CD4-positive, alpha-beta T cell (primary cell): ENCODE results near the gene MAPT. TPM values are rescaled to one million over a fixed set of nuclear protein-coding genes. Genes with fewer than 3 reads are reported as not detected.

ENCODE experiments used
- ATAC-seq: fragments of 200-7000 bp; cut with Tn5 transposase; one replicate; pipeline ENCODE4 v1.10.0; 2022; ENCODE audit warnings: mild to moderate bottlenecking; ENCODE audit not compliant: poor library complexity
- CTCF ChIA-PET: fragments of 350-600 bp; sonication (Branson Sonifier 250); formaldehyde crosslinking; loops from one replicate; lab custom pipeline; 2021; ENCODE audit warnings: antibody characterized with exemption, inconsistent platforms; lab: Charles Lee
- POLR2A ChIA-PET: fragments of 350-600 bp; sonication (Branson Sonifier 250); formaldehyde crosslinking; loops from one replicate; lab custom pipeline; 2021; ENCODE audit warnings: antibody characterized with exemption, inconsistent platforms; lab: Charles Lee
- DNase-seq, 14 experiments: peaks; one replicate each; pipeline ENCODE4 v3.0.0-alpha.2; 2013 to 2020; ENCODE audit warnings: mixed read lengths in 2 of 14
- H3K27ac ChIP-seq, 2 donors: one replicate each; pipeline versions ENCODE4 v1.5.1 to v1.7.0; 2013; ENCODE audit warnings: low read length in 2 of 2, low read depth in 1 of 2, mild to moderate bottlenecking in 1 of 2
- H3K27me3 ChIP-seq, 2 experiments: 1 replicate in 1 of 2; 2 replicates in 1 of 2; pipeline versions ENCODE4 v1.6.1 to v1.7.0; 2013; ENCODE audit warnings: low read length in 2 of 2, control low read depth in 1 of 2, mild to moderate bottlenecking in 1 of 2, moderate library complexity in 1 of 2; ENCODE audit not compliant: insufficient read depth in 2 of 2, control insufficient read depth in 1 of 2
- H3K36me3 ChIP-seq: one replicate; pipeline ENCODE4 v1.6.1; 2013; ENCODE audit warnings: low read length, control low read depth; ENCODE audit not compliant: insufficient read depth
- H3K4me1 ChIP-seq: one replicate; pipeline ENCODE4 v1.6.1; 2013; ENCODE audit warnings: low read length, control low read depth; ENCODE audit not compliant: insufficient read depth
- H3K4me3 ChIP-seq: one replicate; pipeline ENCODE4 v1.5.1; 2013; ENCODE audit warnings: mild to moderate bottlenecking, low read length, moderate library complexity
- H3K9me3 ChIP-seq, 2 experiments: 1 replicate in 1 of 2; 2 replicates in 1 of 2; pipeline versions ENCODE4 v1.6.1 to v1.7.0; 2013; ENCODE audit warnings: low read length in 2 of 2, mild to moderate bottlenecking in 2 of 2, control low read depth in 1 of 2, moderate library complexity in 1 of 2; ENCODE audit not compliant: control insufficient read depth in 1 of 2, insufficient read depth in 1 of 2
- H3K27ac Mint-ChIP-seq: one replicate; pipeline ENCODE4 v1.8.0; 2020; ENCODE audit warnings: mixed read lengths
- H3K27me3 Mint-ChIP-seq: one replicate; pipeline ENCODE4 v1.8.0; 2021; ENCODE audit warnings: mixed read lengths
- H3K36me3 Mint-ChIP-seq: one replicate; pipeline ENCODE4 v1.8.0; 2021; ENCODE audit warnings: low read depth, mixed read lengths
- H3K4me1 Mint-ChIP-seq: one replicate; pipeline ENCODE4 v1.8.0; 2021; ENCODE audit warnings: low read depth, mixed read lengths
- H3K4me3 Mint-ChIP-seq: one replicate; pipeline ENCODE4 v1.8.0; 2020; ENCODE audit warnings: mild to moderate bottlenecking, mixed read lengths
- H3K9me3 Mint-ChIP-seq: one replicate; pipeline ENCODE4 v1.8.0; 2020; ENCODE audit warnings: mixed read lengths
- CTCF ChIP-seq: fragments of 200-600 bp; IDR thresholded peaks from one replicate; pipeline ENCODE4 v1.8.0; 2022; ENCODE audit warnings: antibody characterized with exemption, mild to moderate bottlenecking
- intact Hi-C, 2 experiments: fragments of 100-400 bp; cut with DNase I in 1 of 2; cut with micrococcal nuclease in 1 of 2; formaldehyde crosslinking; loops; one replicate each; pipeline versions ENCODE4 v1.15.1 to v1.9.0; 2023 to 2025; cut with DNase I, micrococcal nuclease
- total RNA-seq, 174 experiments: library from RNA in 2 of 174; stranded (reverse) in 2 of 174; gene quantifications; one replicate each; pipeline ENCODE4 v1.2.3 and lab custom pipeline; 2021 to 2026

The MAPT gene
- total RNA-seq, 2 experiments from 2014 or later: 0.41 to 0.53 TPM

- no peak overlapping the region for H3K4me3 Mint-ChIP-seq
- no peak for TF ChIP-seq CTCF
- ATAC-seq (no peak), DNase-seq (no peak)
- no peaks in the 10 kb centered on the region for H3K36me3 Mint-ChIP-seq
- intact Hi-C loops: no loop called here
- CTCF ChIA-PET: no interaction called here
- H3K27ac Mint-ChIP-seq: no peak overlapping the region
- no peaks in the 10 kb centered on the region for H3K27me3 Mint-ChIP-seq
- H3K36me3 ChIP-seq: no peaks in the 10 kb centered on the region
- H3K9me3 Mint-ChIP-seq: no peaks in the 10 kb centered on the region
- no peaks in the 10 kb centered on the region for H3K4me1 Mint-ChIP-seq
- H3K4me1 ChIP-seq: peaks cover 5% of the 10 kb centered on the region
- no peaks in the 10 kb centered on the region for H3K27me3 ChIP-seq
- H3K9me3 ChIP-seq: no peaks in the 10 kb centered on the region
- no peak overlapping the region for H3K27ac ChIP-seq
- POLR2A ChIA-PET: no interaction called here
- H3K4me3 ChIP-seq: no peak overlapping the region
Observed at GRCh38 chr17:45997624-45998023, 103.3 kb downstream of the MAPT start.

DNA sequence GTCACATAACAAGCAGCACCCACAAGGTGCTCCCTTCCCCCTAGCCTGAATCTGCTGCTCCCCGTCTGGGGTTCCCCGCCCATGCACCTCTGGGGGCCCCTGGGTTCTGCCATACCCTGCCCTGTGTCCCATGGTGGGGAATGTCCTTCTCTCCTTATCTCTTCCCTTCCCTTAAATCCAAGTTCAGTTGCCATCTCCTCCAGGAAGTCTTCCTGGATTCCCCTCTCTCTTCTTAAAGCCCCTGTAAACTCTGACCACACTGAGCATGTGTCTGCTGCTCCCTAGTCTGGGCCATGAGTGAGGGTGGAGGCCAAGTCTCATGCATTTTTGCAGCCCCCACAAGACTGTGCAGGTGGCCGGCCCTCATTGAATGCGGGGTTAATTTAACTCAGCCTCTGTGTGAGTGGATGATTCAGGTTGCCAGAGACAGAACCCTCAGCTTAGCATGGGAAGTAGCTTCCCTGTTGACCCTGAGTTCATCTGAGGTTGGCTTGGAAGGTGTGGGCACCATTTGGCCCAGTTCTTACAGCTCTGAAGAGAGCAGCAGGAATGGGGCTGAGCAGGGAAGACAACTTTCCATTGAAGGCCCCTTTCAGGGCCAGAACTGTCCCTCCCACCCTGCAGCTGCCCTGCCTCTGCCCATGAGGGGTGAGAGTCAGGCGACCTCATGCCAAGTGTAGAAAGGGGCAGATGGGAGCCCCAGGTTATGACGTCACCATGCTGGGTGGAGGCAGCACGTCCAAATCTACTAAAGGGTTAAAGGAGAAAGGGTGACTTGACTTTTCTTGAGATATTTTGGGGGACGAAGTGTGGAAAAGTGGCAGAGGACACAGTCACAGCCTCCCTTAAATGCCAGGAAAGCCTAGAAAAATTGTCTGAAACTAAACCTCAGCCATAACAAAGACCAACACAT is 104.9 kb downstream of the MAPT start, which contains the start of gene STH:
STH (plus strand) TSS at position 264 of the 913 bp plus-strand sequence; CDS start at position 294, 30 bp downstream.
- no peaks in the 10 kb centered on the region for H3K9me3 Mint-ChIP-seq
- Histone ChIP-seq H3K27ac (no peak within 1 kb of the TSS), H3K9me3 (no peaks in the 10 kb centered on the region), H3K4me1 (peaks cover 7% of the 10 kb centered on the region), H3K36me3 (no peaks in the 10 kb centered on the region), H3K27me3 (no peaks in the 10 kb centered on the region), H3K4me3 (no peak within 1 kb of the TSS)
- no peak for TF ChIP-seq CTCF
- H3K36me3 Mint-ChIP-seq: no peaks in the 10 kb centered on the region
- H3K27me3 Mint-ChIP-seq: no peaks in the 10 kb centered on the region
- no peak within 1 kb of the TSS for H3K27ac Mint-ChIP-seq
- no peaks in the 10 kb centered on the region for H3K4me1 Mint-ChIP-seq
- no peak for DNase-seq
- ChIA-PET POLR2A (no interaction called here), CTCF (no interaction called here)
- no peak for ATAC-seq
- intact Hi-C loops: no loop called here
- no peak within 1 kb of the TSS for H3K4me3 Mint-ChIP-seq

DNA sequence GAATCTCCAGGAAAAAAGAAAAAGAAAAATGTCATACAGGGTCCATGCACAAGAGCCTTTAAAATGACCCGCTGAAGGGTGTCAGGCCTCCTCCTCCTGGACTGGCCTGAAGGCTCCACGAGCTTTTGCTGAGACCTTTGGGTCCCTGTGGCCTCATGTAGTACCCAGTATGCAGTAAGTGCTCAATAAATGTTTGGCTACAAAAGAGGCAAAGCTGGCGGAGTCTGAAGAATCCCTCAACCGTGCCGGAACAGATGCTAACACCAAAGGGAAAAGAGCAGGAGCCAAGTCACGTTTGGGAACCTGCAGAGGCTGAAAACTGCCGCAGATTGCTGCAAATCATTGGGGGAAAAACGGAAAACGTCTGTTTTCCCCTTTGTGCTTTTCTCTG is 105.5 kb downstream of the MAPT start:
- Histone ChIP-seq H3K4me1 (peaks cover 7% of the 10 kb centered on the region), H3K9me3 (no peaks in the 10 kb centered on the region), H3K27ac (no peak overlapping the region), H3K27me3 (no peaks in the 10 kb centered on the region), H3K36me3 (no peaks in the 10 kb centered on the region), H3K4me3 (no peak overlapping the region)
- TF ChIP-seq CTCF: no peak
- Mint-ChIP-seq H3K27me3 (no peaks in the 10 kb centered on the region), H3K36me3 (no peaks in the 10 kb centered on the region), H3K9me3 (no peaks in the 10 kb centered on the region), H3K27ac (no peak overlapping the region), H3K4me1 (no peaks in the 10 kb centered on the region), H3K4me3 (no peak overlapping the region)
- ATAC-seq (no peak), DNase-seq (no peak)
- intact Hi-C loops: loop anchor here (5.0 to 10.0 kb wide), 2 partner anchors 192 to 285 kb away; partner anchors contain the start of gene KANSL1 (in 1 of the 2)
- ChIA-PET CTCF (no interaction called here), POLR2A (no interaction called here)
